ENCODE data around the gene ANAPC2. TPM values are rescaled to one million over a fixed set of nuclear protein-coding genes. Genes with fewer than 3 reads are reported as not detected.

ANAPC2 gene
- total RNA-seq, 1 experiment from 2014 or later: 95.4 TPM

GRCh38 chr9:137148661-137149060 lies 39.7 kb downstream of the ANAPC2 start:
- Histone ChIP-seq H3K36me3 (ENCODE audit: low read depth) (no peaks in the 10 kb centered on the region), H3K79me2 (ENCODE audit: low read depth) (no peaks in the 10 kb centered on the region), H3F3A (ENCODE audit: insufficient read depth, low read depth) (peaks cover 34% of the 10 kb centered on the region), H3K4me2 (no peak overlapping the region), H4K20me1 (ENCODE audit: insufficient read depth) (no peaks in the 10 kb centered on the region), H3K9me2 (ENCODE audit: insufficient read depth) (no peaks in the 10 kb centered on the region), H2AFZ (no peak overlapping the region), H3K27me3 (ENCODE audit: insufficient read depth, low read depth) (peaks cover 4% of the 10 kb centered on the region; the same call in 1 of the 2 replicates), H3K9me3 (ENCODE audit: insufficient read depth, low read depth) (no peaks in the 10 kb centered on the region), H3K27ac (no peak overlapping the region), H3K4me1 (replicated peaks; ENCODE audit: insufficient read depth) (peaks cover 11% of the 10 kb centered on the region), H3K4me3 (no peak overlapping the region)
- no TSS peak for BruUV-seq (replicated peaks)
- ChIA-PET CTCF (no interaction called here), POLR2A (ENCODE audit: unreplicated experiment) (no interaction called here)
- no peak for TF ChIP-seq EZH2 (IDR thresholded peaks at IDR 0.05; ENCODE audit: low read depth)
- no peak for TF ChIP-seq CTCF (conservative IDR thresholded peaks at IDR 0.05)
- no peak for DNase-seq
- intact Hi-C loops (cut with micrococcal nuclease; ENCODE audit: unreplicated experiment): no loop called here

- Histone ChIP-seq H3K4me3 (no peak overlapping the region), H3K27ac (no peak overlapping the region), H2AFZ (no peak overlapping the region), H3K79me2 (ENCODE audit: low read depth) (no peaks in the 10 kb centered on the region), H4K20me1 (ENCODE audit: insufficient read depth) (no peaks in the 10 kb centered on the region), H3K27me3 (ENCODE audit: insufficient read depth, low read depth) (peaks cover 4% of the 10 kb centered on the region; the same call in 1 of the 2 replicates), H3K4me1 (replicated peaks; ENCODE audit: insufficient read depth) (peaks cover 11% of the 10 kb centered on the region), H3K4me2 (no peak overlapping the region), H3K9me2 (ENCODE audit: insufficient read depth) (no peaks in the 10 kb centered on the region), H3K36me3 (ENCODE audit: low read depth) (no peaks in the 10 kb centered on the region), H3F3A (ENCODE audit: insufficient read depth, low read depth) (peaks cover 31% of the 10 kb centered on the region), H3K9me3 (ENCODE audit: insufficient read depth, low read depth) (no peaks in the 10 kb centered on the region)
- intact Hi-C loops (cut with micrococcal nuclease; ENCODE audit: unreplicated experiment): no loop called here
- ChIA-PET CTCF (no interaction called here), POLR2A (ENCODE audit: unreplicated experiment) (no interaction called here)
- TF ChIP-seq CTCF (conservative IDR thresholded peaks at IDR 0.05) (no peak), EZH2 (IDR thresholded peaks at IDR 0.05; ENCODE audit: low read depth) (no peak)
- DNase-seq: no peak
- no TSS peak for BruUV-seq (replicated peaks)
Measured at GRCh38 chr9:137148242-137148641, 40.1 kb downstream of the ANAPC2 start.

- DNase-seq: no peak
- Histone ChIP-seq H3K4me3 (no peak overlapping the region), H4K20me1 (ENCODE audit: insufficient read depth) (no peaks in the 10 kb centered on the region), H3K36me3 (ENCODE audit: low read depth) (no peaks in the 10 kb centered on the region), H3K9me3 (ENCODE audit: insufficient read depth, low read depth) (no peaks in the 10 kb centered on the region), H3K9me2 (ENCODE audit: insufficient read depth) (no peaks in the 10 kb centered on the region), H3K27me3 (ENCODE audit: insufficient read depth, low read depth) (peaks cover 6% of the 10 kb centered on the region; the same call in 1 of the 2 replicates), H2AFZ (no peak overlapping the region), H3K27ac (no peak overlapping the region), H3K79me2 (ENCODE audit: low read depth) (no peaks in the 10 kb centered on the region), H3F3A (ENCODE audit: insufficient read depth, low read depth) (peaks cover 26% of the 10 kb centered on the region), H3K4me2 (no peak overlapping the region), H3K4me1 (replicated peaks; ENCODE audit: insufficient read depth) (peaks cover 11% of the 10 kb centered on the region)
- BruUV-seq (replicated peaks): no TSS peak
- POLR2A ChIA-PET (ENCODE audit: unreplicated experiment): no interaction called here
- intact Hi-C loops (cut with micrococcal nuclease; ENCODE audit: unreplicated experiment): no loop called here
- CTCF ChIA-PET: no interaction called here
- TF ChIP-seq EZH2 (IDR thresholded peaks at IDR 0.05; ENCODE audit: low read depth): no peak
- no peak for TF ChIP-seq CTCF (conservative IDR thresholded peaks at IDR 0.05)
Measured at GRCh38 chr9:137147793-137148160, 40.6 kb downstream of the ANAPC2 start.

Data from PC-9 (cell line).